DMS53 treated with DMSO at 0.1 percent for 48 hours (cell line): ENCODE data around the gene RNF5.
"Not testable (repeated sequence)": the region's sequence is repeated elsewhere in the genome, so short reads cannot be mapped to it uniquely, and the experiment has no call there.

Experiments used
- DNase-seq: peaks from one replicate; lab custom pipeline; 2025; ENCODE audit not compliant: unreplicated experiment; lab: John Stamatoyannopoulos, UW

The RNF5 gene, protein sequence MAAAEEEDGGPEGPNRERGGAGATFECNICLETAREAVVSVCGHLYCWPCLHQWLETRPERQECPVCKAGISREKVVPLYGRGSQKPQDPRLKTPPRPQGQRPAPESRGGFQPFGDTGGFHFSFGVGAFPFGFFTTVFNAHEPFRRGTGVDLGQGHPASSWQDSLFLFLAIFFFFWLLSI

GRCh38 chr6:32177788-32178546 lies at the start of gene RNF5:
Gene RNF5, plus strand, starts transcription at chr6:32178405. Its CDS starts 107 bp downstream, at chr6:32178512.
- DNase-seq: peak; percentile 99

GRCh38 chr6:32128751-32129296 lies 49.4 kb upstream of the RNF5 start:
- DNase-seq: no peak

DNA sequence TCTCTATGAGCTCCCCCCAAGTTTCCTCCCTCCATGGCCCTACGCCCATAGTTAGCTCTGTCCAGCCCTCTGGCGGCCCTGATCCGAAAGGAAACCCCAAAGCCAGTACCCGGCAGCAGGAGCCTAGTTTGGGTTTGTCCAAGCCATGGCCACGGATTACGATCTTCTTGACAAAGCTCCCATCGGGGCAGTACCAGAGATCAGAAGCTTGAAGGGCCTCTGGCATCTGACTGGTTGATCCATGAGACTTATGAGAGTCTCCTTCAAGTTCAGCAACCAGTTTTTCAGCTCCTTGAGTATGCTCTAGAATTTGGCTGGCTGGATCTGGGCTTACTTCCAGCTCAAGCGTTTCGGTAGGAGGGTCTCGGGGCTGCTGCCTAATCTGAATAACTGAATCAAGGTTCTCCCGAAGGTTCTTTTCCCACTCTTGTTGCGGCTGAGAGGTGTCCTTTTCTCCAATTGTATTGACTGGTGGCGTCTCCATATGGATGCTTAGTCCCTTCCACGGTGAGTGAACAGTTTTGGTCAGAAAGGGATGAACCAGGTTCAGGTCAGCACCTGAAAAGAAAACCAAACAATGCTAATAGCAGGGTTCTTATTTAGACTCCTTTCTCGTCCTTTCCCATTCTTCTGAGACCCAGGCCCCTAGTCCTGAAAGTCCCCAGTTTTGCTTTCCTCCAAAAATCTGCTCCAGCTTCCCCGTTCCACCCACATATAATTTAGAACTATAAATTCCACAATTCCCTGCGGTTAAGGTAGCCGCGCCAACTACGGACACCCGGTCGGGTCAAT lies 48.7 kb upstream of the RNF5 start:
- peak; percentile 63 for DNase-seq

DNA sequence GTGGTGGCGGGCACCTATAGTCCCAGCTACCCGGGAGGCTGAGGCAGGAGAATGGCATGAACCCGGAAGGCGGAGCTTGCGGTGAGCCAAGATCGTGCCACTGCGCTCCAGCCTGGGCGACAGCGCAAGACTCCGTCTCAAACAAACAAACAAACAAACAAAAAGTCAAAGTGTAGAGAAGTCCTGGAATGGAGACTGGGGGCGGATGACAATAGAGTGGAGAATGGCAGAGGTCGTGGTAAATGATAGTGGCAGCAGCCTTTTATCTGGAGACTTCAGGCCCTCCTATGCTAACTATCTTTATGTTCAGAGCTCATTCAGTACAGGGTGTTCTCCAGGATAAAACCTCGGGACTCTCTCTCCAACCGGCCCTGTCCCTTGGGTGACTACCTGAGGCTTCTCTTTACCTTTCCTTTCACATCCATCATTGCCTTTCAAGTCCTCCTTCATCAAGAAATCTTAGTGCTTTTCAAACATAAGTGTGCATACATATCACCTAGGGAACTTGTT lies 46.7 kb upstream of the RNF5 start:
- no peak for DNase-seq

GRCh38 chr6:32132110-32132509 lies 46.1 kb upstream of the RNF5 start:
- DNase-seq: no peak

DNA sequence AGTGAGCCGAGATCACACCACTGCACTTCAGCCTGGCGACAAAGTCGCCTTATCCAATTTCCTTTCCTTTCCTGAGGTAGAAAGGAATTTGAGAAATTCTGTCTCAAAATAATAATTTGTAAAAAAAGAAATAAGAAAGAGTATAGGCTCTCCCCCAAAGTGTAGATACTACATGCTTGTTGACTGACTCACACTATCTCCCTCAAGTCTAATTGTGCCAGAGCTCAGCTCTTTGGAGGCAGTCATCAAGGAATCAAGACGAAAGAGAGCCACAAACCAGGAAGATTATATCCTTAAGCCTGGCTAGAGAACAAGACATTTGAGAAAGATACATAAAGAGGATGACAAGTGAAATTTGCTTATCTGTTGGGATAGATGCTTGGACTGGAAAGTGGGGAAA lies 44.4 kb upstream of the RNF5 start:
- no peak for DNase-seq

GRCh38 chr6:32137454-32137853 lies 40.8 kb upstream of the RNF5 start:
- no peak for DNase-seq

- no peak for DNase-seq
Observed at GRCh38 chr6:32139590-32139989, 38.6 kb upstream of the RNF5 start.

DNA sequence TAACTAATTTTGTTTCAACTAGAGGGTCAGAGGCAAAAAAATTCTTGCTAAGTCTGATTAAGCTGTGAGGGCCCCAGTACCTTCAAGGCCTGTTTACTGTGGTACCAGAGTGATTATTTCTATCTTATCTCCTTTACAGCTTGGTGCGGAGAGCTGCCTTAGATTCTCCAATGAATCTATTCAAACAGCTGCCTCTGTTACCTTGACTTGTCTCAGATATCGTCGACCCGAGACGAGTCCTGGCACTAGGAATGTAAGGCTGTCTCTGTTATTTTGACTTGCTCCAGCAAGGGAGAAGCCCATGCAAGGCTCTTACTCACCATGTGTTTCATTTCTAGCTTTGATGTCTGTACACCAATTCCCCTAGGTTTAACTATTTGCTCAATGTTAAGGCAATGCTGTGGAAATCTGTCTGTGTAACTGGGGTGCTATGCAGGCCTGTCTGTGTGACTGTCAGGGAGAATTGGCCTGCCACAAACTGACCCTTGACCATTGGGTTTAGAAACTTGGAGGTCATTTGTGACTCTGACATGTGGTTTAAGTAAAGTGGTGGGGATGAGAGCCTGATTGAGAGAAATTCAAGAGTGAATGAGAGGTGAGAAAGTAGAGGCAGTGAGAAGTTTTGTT lies 37.7 kb upstream of the RNF5 start:
- no peak for DNase-seq

GRCh38 chr6:32144238-32144637 lies 34.0 kb upstream of the RNF5 start:
- DNase-seq: not testable (repeated sequence)

- no peak for DNase-seq
Observed at GRCh38 chr6:32146287-32146686, 31.9 kb upstream of the RNF5 start.

GRCh38 chr6:32146687-32147086 lies 31.5 kb upstream of the RNF5 start:
- DNase-seq: no peak

GRCh38 chr6:32147401-32148132 lies 30.6 kb upstream of the RNF5 start:
- DNase-seq: no peak

GRCh38 chr6:32148289-32149091 lies 29.7 kb upstream of the RNF5 start:
- DNase-seq: no peak

- DNase-seq: no peak
Observed at GRCh38 chr6:32149092-32149755, 29.0 kb upstream of the RNF5 start.

- DNase-seq: no peak
Observed at GRCh38 chr6:32149932-32150870, 28.0 kb upstream of the RNF5 start.

GRCh38 chr6:32151181-32151862 lies 26.9 kb upstream of the RNF5 start:
- DNase-seq: no peak
